Heart left ventricle (tissue), 16 donors: ENCODE results near the gene SLC6A3. TPM values are rescaled to one million over a fixed set of nuclear protein-coding genes. Genes with fewer than 3 reads are reported as not detected.

Experiments
- ATAC-seq, 4 donors: fragments of 200-7000 bp; cut with Tn5 transposase; one replicate each; pipeline ENCODE4 v1.9.1; 2020 to 2022; ENCODE audit warnings: moderate library complexity in 4 of 4, mild to moderate bottlenecking in 3 of 4, moderate number of reproducible peaks in 1 of 4
- DNase-seq, 5 donors: peaks; one replicate each; pipeline ENCODE4 v3.0.0-alpha.2; 2020
- H3K27ac ChIP-seq, 12 donors: fragments of 200-600 bp; sonication (generic) in 4 of 12; one replicate each; pipeline versions ENCODE4 v1.5.0 to v1.8.0; 2016 to 2022; ENCODE audit warnings: mild to moderate bottlenecking in 2 of 12
- H3K27me3 ChIP-seq, 9 donors: fragments of 200-600 bp; sonication (generic) in 2 of 9; one replicate each; pipeline versions ENCODE4 v1.5.1 to v1.8.0; 2016 to 2022; ENCODE audit warnings: mild to moderate bottlenecking in 3 of 9
- H3K36me3 ChIP-seq, 9 donors: fragments of 200-600 bp; sonication (generic) in 2 of 9; one replicate each; pipeline versions ENCODE4 v1.5.0 to v1.8.0; 2018 to 2022; ENCODE audit warnings: mild to moderate bottlenecking in 2 of 9
- H3K4me1 ChIP-seq, 12 donors: fragments of 200-600 bp; sonication (generic) in 4 of 12; one replicate each; pipeline versions ENCODE4 v1.5.0 to v1.8.0; 2016 to 2022; ENCODE audit warnings: mild to moderate bottlenecking in 3 of 12
- H3K4me3 ChIP-seq, 12 donors: fragments of 200-600 bp; sonication (generic) in 4 of 12; one replicate each; pipeline versions ENCODE4 v1.5.0 to v1.8.0; 2017 to 2022; ENCODE audit warnings: mild to moderate bottlenecking in 9 of 12, moderate library complexity in 4 of 12
- H3K9me3 ChIP-seq, 12 donors: fragments of 200-600 bp; sonication (generic) in 4 of 12; one replicate each; pipeline versions ENCODE4 v1.5.0 to v1.8.0; 2016 to 2022; ENCODE audit warnings: mild to moderate bottlenecking in 1 of 12
- CTCF ChIP-seq, 12 donors: fragments of 200-600 bp; sonication (generic) in 4 of 12; IDR thresholded peaks; one replicate each; pipeline versions ENCODE4 v1.5.0 to v1.8.0; 2018 to 2022; ENCODE audit warnings: antibody characterized with exemption in 12 of 12, mild to moderate bottlenecking in 5 of 12
- POLR2A ChIP-seq, 2 donors: fragments of 450-650 bp; IDR thresholded peaks; one replicate each; pipeline ENCODE4 v1.6.1; 2017; ENCODE audit warnings: antibody characterized with exemption in 2 of 2, mild to moderate bottlenecking in 2 of 2, moderate library complexity in 2 of 2
- WGBS, 4 donors: extraction: QIAGEN DNeasy Blood & Tissue Kit in 2 of 4; methylation state at CpG; one replicate each; pipeline versions ENCODE4 v1.1.5 to v1.1.7; 2013 to 2018; 5-methylcytosine and 5-hydroxymethylcytosine counted together
- intact Hi-C, 10 donors: fragments of 100-400 bp; cut with DNase I; formaldehyde crosslinking; loops; one replicate each; pipeline versions ENCODE4 v1.11.1 to v1.14.2; 2022
- polyA plus RNA-seq, 2 donors: library from polyadenylated mRNA; stranded (reverse); fragments of 200-250 nt; gene quantifications; one replicate each; pipeline ENCODE4 v1.2.3, GENCODE V29; 2013
- total RNA-seq, 9 donors: library from RNA; depleted of rRNA in 2 of 9; stranded (reverse); fragments of >200 nt in 2 of 9; fragmentation: NEBNext Ultra II Directional in 3 of 9; extraction: Animal tissue kit (Norgen Biotek cat#: 25700) in 3 of 9; gene quantifications; one replicate each; pipeline versions ENCODE4 v1.1.0 to v1.2.4, GENCODE V29; 2016 to 2023
- donor health status: ischemic (EF 13 %, LVEDD 7.1; RV severe dilation, severe dysfunction).
- donor health status: healthy with polysubstance abuse.
- donor health status: DM: no; HTN: yes; CAD: no.
- donor health status: DM: no; HTN: no; CAD: no.
- donor health status: ischemic (EF 25% LVEDD 6.9; RV normal size, moderate dysfunction).
- donor health status: ischemic (EF 25% LVEDD 5.7; RV mildly dilated, moderate dysfunction).
- donor health status: healthy.
- donor health status: DM: yes; HTN: yes; CAD: no.
- donor health status: ischemic (EF 35%, LVEDD 5.7; RV mildly dilated, moderate dysfunction).
- donor health status: nonischemic (EF 11% LVEDD 7.7; RV severe dilation, severe dysfunction).
- donor health status: DM: yes; HTN: yes; CAD: no.
- donor health status: PGD.
- donor health status: ischemic (EF 29% LVEDD 5.4; RV normal size, mild dysfunction).
- donor health status: nonischemic (EF 23%, LVEDD 6.1; RV moderate dilation, normal function).

SLC6A3 gene
- total and polyA plus RNA-seq, 11 donors = 0.06 to 0.29 (median 0.11) TPM; not detected in 7

- no peaks in the 10 kb centered on the region for H3K36me3 ChIP-seq
- no peak overlapping the region for H3K27ac ChIP-seq
- no peak for TF ChIP-seq POLR2A (IDR thresholded peaks at IDR 0.05)
- TF ChIP-seq CTCF (IDR thresholded peaks at IDR 0.05) = no peak
- peaks cover 0 to 34% (median 9%) of the 10 kb centered on the region in 9 donors for H3K27me3 ChIP-seq
- DNase-seq (no peak), ATAC-seq (no peak)
- H3K4me3 ChIP-seq = no peak overlapping the region
- intact Hi-C loops = no loop called here
- no peaks in the 10 kb centered on the region for H3K4me1 ChIP-seq
- peaks cover 0 to 8% (median 0%) of the 10 kb centered on the region in 12 donors for H3K9me3 ChIP-seq
- WGBS, 4 donors = 83 to 88% (median 85%) methylated on average over 16 of the region's 16 CpGs
Observed at GRCh38 chr5:1436681-1437080, 8.6 kb downstream of the SLC6A3 start.

- no peak overlapping the region for H3K4me3 ChIP-seq
- 69 to 80% (median 76%) methylated on average over 7 to 10 of the region's 10 CpGs for WGBS, 4 donors
- H3K9me3 ChIP-seq = peaks cover 0 to 8% (median 0%) of the 10 kb centered on the region in 12 donors
- no peak for TF ChIP-seq CTCF (IDR thresholded peaks at IDR 0.05)
- TF ChIP-seq POLR2A (IDR thresholded peaks at IDR 0.05) = no peak
- no peak overlapping the region for H3K27ac ChIP-seq
- H3K36me3 ChIP-seq = no peaks in the 10 kb centered on the region
- H3K27me3 ChIP-seq = peaks cover 0 to 28% (median 7%) of the 10 kb centered on the region in 9 donors
- no peaks in the 10 kb centered on the region for H3K4me1 ChIP-seq
- intact Hi-C loops = no loop called here
- no peak for ATAC-seq
- no peak for DNase-seq
Observed at GRCh38 chr5:1436036-1436435, 9.2 kb downstream of the SLC6A3 start.

GRCh38 chr5:1435369-1435768 lies 9.9 kb downstream of the SLC6A3 start:
- 73 to 88% (median 84%) methylated on average over 1 to 2 of the region's 2 CpGs for WGBS, 4 donors
- ATAC-seq = no peak
- intact Hi-C loops = no loop called here
- Histone ChIP-seq H3K27ac (no peak overlapping the region), H3K36me3 (no peaks in the 10 kb centered on the region), H3K4me1 (no peaks in the 10 kb centered on the region), H3K9me3 (peaks cover 0 to 2% (median 0%) of the 10 kb centered on the region in 12 donors), H3K4me3 (no peak overlapping the region), H3K27me3 (peaks cover 0 to 21% (median 6%) of the 10 kb centered on the region in 9 donors)
- DNase-seq = peak in 1 of 5 donors; percentile 15
- TF ChIP-seq POLR2A (IDR thresholded peaks at IDR 0.05) = no peak
- no peak for TF ChIP-seq CTCF (IDR thresholded peaks at IDR 0.05)

GRCh38 chr5:1432296-1432695 lies 12.9 kb downstream of the SLC6A3 start:
- no peak for ATAC-seq
- no peaks in the 10 kb centered on the region for H3K36me3 ChIP-seq
- intact Hi-C loops = no loop called here
- peaks cover 0 to 31% (median 25%) of the 10 kb centered on the region in 12 donors for H3K9me3 ChIP-seq
- TF ChIP-seq CTCF (IDR thresholded peaks at IDR 0.05) (no peak), POLR2A (IDR thresholded peaks at IDR 0.05) (no peak)
- peak in 1 of 5 donors; percentile 32 for DNase-seq
- H3K27ac ChIP-seq = no peak overlapping the region
- no peaks in the 10 kb centered on the region for H3K4me1 ChIP-seq
- 88 to 92% (median 90%) methylated on average over 12 to 15 of the region's 15 CpGs for WGBS, 4 donors
- peaks cover 0 to 5% (median 0%) of the 10 kb centered on the region in 9 donors for H3K27me3 ChIP-seq
- no peak overlapping the region for H3K4me3 ChIP-seq
